NT2/D1 (cell line): Measurements from ENCODE around the gene TOM1L2.

Experiments used
- SUZ12 ChIP-seq: IDR thresholded peaks from 2 replicates; pipeline ENCODE4 v1.6.1; 2011; ENCODE audit not compliant: insufficient read length, insufficient read depth; ENCODE audit errors: extremely low read depth
- YY1 ChIP-seq: IDR thresholded peaks from 2 replicates; pipeline ENCODE4 v1.6.1; 2011; ENCODE audit not compliant: insufficient read length, insufficient read depth
- ZNF274 ChIP-seq: IDR thresholded peaks from 2 replicates; pipeline ENCODE4 v1.6.1; 2011; ENCODE audit warnings: mild to moderate bottlenecking, low read depth, low read length

- TF ChIP-seq SUZ12 (no peak), ZNF274 (no peak), YY1 (no peak)
These were observed 7.6 kb upstream of the TOM1L2 start for GRCh38 chr17:17979778-17980177.
